OCI-LY1 (cell line): ENCODE measurements around the gene MRPL58.

Source experiments
- H2AFZ ChIP-seq: fragments of 200-600 bp; sonication (generic), shearing (Covaris generic); 2 replicates; pipeline ENCODE4 v1.6.0; 2014; ENCODE audit warnings: antibody characterized with exemption, mild to moderate bottlenecking, low read length
- H3F3A ChIP-seq: fragments of 200-600 bp; sonication (generic), shearing (Covaris generic); 2 replicates; pipeline ENCODE4 v1.6.0; 2014; ENCODE audit warnings: mild to moderate bottlenecking, antibody characterized with exemption, low read length, moderate library complexity; ENCODE audit not compliant: insufficient read depth
- H3K27ac ChIP-seq: fragments of 200-600 bp; sonication (generic); 2 replicates; pipeline ENCODE4 v1.5.1; 2014; ENCODE audit warnings: low read length, mixed run types, mild to moderate bottlenecking, low read depth; ENCODE audit not compliant: poor library complexity, severe bottlenecking
- H3K27me3 ChIP-seq: fragments of 200-600 bp; sonication (generic); 2 replicates; pipeline ENCODE4 v1.6.0; 2014; ENCODE audit warnings: antibody characterized with exemption, mild to moderate bottlenecking, low read length, moderate library complexity; ENCODE audit not compliant: insufficient read depth
- H3K36me3 ChIP-seq: fragments of 200-600 bp; sonication (generic); 2 replicates; pipeline ENCODE4 v1.6.1; 2014; ENCODE audit warnings: mild to moderate bottlenecking, antibody characterized with exemption, low read length, moderate library complexity, mixed read lengths; ENCODE audit not compliant: insufficient read depth
- H3K4me1 ChIP-seq: fragments of 200-600 bp; sonication (generic); 2 replicates; pipeline ENCODE4 v1.5.1; 2014; ENCODE audit warnings: mild to moderate bottlenecking, low read length, moderate library complexity; ENCODE audit not compliant: insufficient read depth, severe bottlenecking
- H3K4me2 ChIP-seq: fragments of 200-600 bp; sonication (generic), shearing (Covaris generic); 2 replicates; pipeline ENCODE4 v1.6.1; 2014; ENCODE audit warnings: low read length
- H3K4me3 ChIP-seq: fragments of 200-600 bp; sonication (generic); 2 replicates; pipeline ENCODE4 v1.5.1; 2014; ENCODE audit warnings: low read length, low read depth, mild to moderate bottlenecking, mixed read lengths; ENCODE audit not compliant: poor library complexity, severe bottlenecking
- H3K79me2 ChIP-seq: fragments of 200-600 bp; shearing (Covaris generic); 2 replicates; pipeline ENCODE4 v1.6.1; 2016; ENCODE audit warnings: mixed run types, low read length, mixed read lengths; ENCODE audit not compliant: insufficient read depth
- H3K9ac ChIP-seq: fragments of 200-600 bp; sonication (generic), shearing (Covaris generic); 2 replicates; pipeline ENCODE4 v1.6.1; 2014; ENCODE audit warnings: mild to moderate bottlenecking, low read length, mixed read lengths
- H3K9me2 ChIP-seq: fragments of 200-600 bp; sonication (generic), shearing (Covaris generic); 2 replicates; pipeline ENCODE4 v1.6.1; 2014; ENCODE audit warnings: low read depth, mild to moderate bottlenecking, low read length, mixed read lengths
- H3K9me3 ChIP-seq: fragments of 200-600 bp; shearing (Covaris generic); 2 replicates; pipeline ENCODE4 v1.6.1; 2014; ENCODE audit warnings: low read length, mixed read lengths
- H4K20me1 ChIP-seq: fragments of 200-600 bp; sonication (generic), shearing (Covaris generic); 2 replicates; pipeline ENCODE4 v1.6.0; 2016; ENCODE audit warnings: mild to moderate bottlenecking, low read length; ENCODE audit not compliant: insufficient read depth
- CTCF ChIP-seq: fragments of 200-600 bp; sonication (generic), shearing (Covaris generic); IDR thresholded peaks from 2 replicates; pipeline ENCODE4 v1.5.1; 2017; ENCODE audit warnings: mild to moderate bottlenecking, antibody characterized with exemption, low read length, moderate library complexity, mixed read lengths
- EZH2 ChIP-seq: fragments of 200-600 bp; sonication (generic), shearing (Covaris generic); IDR thresholded peaks from 2 replicates; pipeline ENCODE4 v1.8.0; 2017; ENCODE audit warnings: borderline replicate concordance, mixed run types, mild to moderate bottlenecking, antibody characterized with exemption, low read length, moderate library complexity, mixed read lengths

MRPL58 gene

GRCh38 chr17:74992223-74992622, 20.2 kb upstream of the MRPL58 start:
- H3K9ac ChIP-seq: no peak overlapping the region
- peaks cover under 1% of the 10 kb centered on the region for H3K4me1 ChIP-seq
- no peaks in the 10 kb centered on the region for H3K9me3 ChIP-seq
- no peaks in the 10 kb centered on the region for H3K79me2 ChIP-seq
- no peaks in the 10 kb centered on the region for H3F3A ChIP-seq
- H3K4me3 ChIP-seq: no peak overlapping the region
- H3K9me2 ChIP-seq: no peaks in the 10 kb centered on the region
- H3K36me3 ChIP-seq: no peaks in the 10 kb centered on the region
- no peak overlapping the region for H3K4me2 ChIP-seq
- H4K20me1 ChIP-seq: no peaks in the 10 kb centered on the region
- no peak overlapping the region for H3K27ac ChIP-seq
- TF ChIP-seq EZH2: no peak
- no peak for TF ChIP-seq CTCF
- H3K27me3 ChIP-seq: 0 out of 2 replicates have a peak, but pooled peaks cover 4% of the 10 kb centered on the region
- no peak overlapping the region for H2AFZ ChIP-seq

GRCh38 chr17:74994440-74994839, 18.0 kb upstream of the MRPL58 start:
- H3K4me2 ChIP-seq: no peak overlapping the region
- no peak for TF ChIP-seq CTCF
- TF ChIP-seq EZH2: no peak
- H3K27ac ChIP-seq: no peak overlapping the region
- H3K36me3 ChIP-seq: no peaks in the 10 kb centered on the region
- no peaks in the 10 kb centered on the region for H3K27me3 ChIP-seq
- no peaks in the 10 kb centered on the region for H3F3A ChIP-seq
- no peaks in the 10 kb centered on the region for H4K20me1 ChIP-seq
- no peak overlapping the region for H2AFZ ChIP-seq
- no peaks in the 10 kb centered on the region for H3K79me2 ChIP-seq
- no peaks in the 10 kb centered on the region for H3K4me1 ChIP-seq
- no peak overlapping the region for H3K4me3 ChIP-seq
- H3K9ac ChIP-seq: no peak overlapping the region
- no peaks in the 10 kb centered on the region for H3K9me2 ChIP-seq
- H3K9me3 ChIP-seq: no peaks in the 10 kb centered on the region

GRCh38 chr17:74995847-74996246, 16.6 kb upstream of the MRPL58 start:
- Histone ChIP-seq H4K20me1 (no peaks in the 10 kb centered on the region), H2AFZ (no peak overlapping the region), H3K9me3 (no peaks in the 10 kb centered on the region), H3K27me3 (no peaks in the 10 kb centered on the region), H3K36me3 (no peaks in the 10 kb centered on the region), H3F3A (no peaks in the 10 kb centered on the region), H3K4me1 (no peaks in the 10 kb centered on the region), H3K27ac (no peak overlapping the region), H3K4me2 (no peak overlapping the region), H3K9ac (no peak overlapping the region), H3K9me2 (no peaks in the 10 kb centered on the region), H3K79me2 (no peaks in the 10 kb centered on the region), H3K4me3 (no peak overlapping the region)
- TF ChIP-seq EZH2: no peak
- TF ChIP-seq CTCF: no peak
